GM23338 (cell line): ENCODE measurements around the gene LRRC4. TPM values are rescaled to one million over a fixed set of nuclear protein-coding genes. Genes with fewer than 3 reads are reported as not detected.

ENCODE experiments used
- ATAC-seq: fragments of 200-7000 bp; cut with Tn5 transposase; 3 replicates; pipeline ENCODE4 v1.9.1; 2020
- DNase-seq: peaks from one replicate; pipeline ENCODE4 v3.0.0-alpha.2; 2015; ENCODE audit warnings: low spot score
- H2AFZ ChIP-seq: fragments of 200-600 bp; sonication (generic); 2 replicates; pipeline ENCODE4 v1.8.0; 2016; ENCODE audit warnings: antibody characterized with exemption, mild to moderate bottlenecking, moderate library complexity
- H3F3A ChIP-seq: fragments of 200-600 bp; sonication (generic); replicated peaks from 2 replicates; pipeline ENCODE4 v1.8.0; 2017; ENCODE audit warnings: antibody characterized with exemption, mixed run types, low read depth
- H3K27ac ChIP-seq: fragments of 200-600 bp; sonication (generic); 2 replicates; pipeline ENCODE4 v1.6.1; 2016; ENCODE audit warnings: low read depth
- H3K27me3 ChIP-seq: fragments of 200-600 bp; sonication (generic); 2 replicates; pipeline ENCODE4 v1.8.0; 2016; ENCODE audit warnings: mild to moderate bottlenecking, mixed run types, moderate library complexity; ENCODE audit not compliant: insufficient read depth
- H3K36me3 ChIP-seq: fragments of 200-600 bp; sonication (generic); 2 replicates; pipeline ENCODE4 v1.8.0; 2016; ENCODE audit warnings: mild to moderate bottlenecking; ENCODE audit not compliant: insufficient read depth
- H3K4me1 ChIP-seq: fragments of 200-600 bp; sonication (generic); 2 replicates; pipeline ENCODE4 v1.8.0; 2016; ENCODE audit warnings: mild to moderate bottlenecking, moderate library complexity; ENCODE audit not compliant: insufficient read depth
- H3K4me2 ChIP-seq: fragments of 200-600 bp; sonication (generic); 2 replicates; pipeline ENCODE4 v1.7.1; 2017; ENCODE audit warnings: mixed run types
- H3K4me3 ChIP-seq: fragments of 200-600 bp; sonication (generic); 2 replicates; pipeline ENCODE4 v1.6.1; 2016; ENCODE audit warnings: mixed run types
- H3K79me2 ChIP-seq: fragments of 200-600 bp; sonication (generic); replicated peaks from 2 replicates; pipeline ENCODE4 v1.8.0; 2017; ENCODE audit warnings: mild to moderate bottlenecking; ENCODE audit not compliant: insufficient read depth
- H3K9me2 ChIP-seq: fragments of 200-600 bp; sonication (generic); 2 replicates; pipeline ENCODE4 v1.8.0; 2017; ENCODE audit not compliant: insufficient read depth
- H4K20me1 ChIP-seq: fragments of 200-600 bp; sonication (generic); replicated peaks from 2 replicates; pipeline ENCODE4 v1.8.0; 2017; ENCODE audit warnings: mild to moderate bottlenecking; ENCODE audit not compliant: insufficient read depth
- H3K27ac Mint-ChIP-seq: 2 replicates; pipeline ENCODE4 v1.8.0; 2020; ENCODE audit warnings: inconsistent platforms, mild to moderate bottlenecking, moderate library complexity, mixed read lengths
- H3K27me3 Mint-ChIP-seq: 3 replicates; pipeline ENCODE4 v1.8.0; 2022; ENCODE audit warnings: low read depth, mild to moderate bottlenecking, moderate library complexity, mixed read lengths, inconsistent platforms; ENCODE audit not compliant: insufficient read depth, poor library complexity
- H3K36me3 Mint-ChIP-seq: 3 replicates; pipeline ENCODE4 v1.8.0; 2021; ENCODE audit warnings: low read depth, mild to moderate bottlenecking, inconsistent platforms, moderate library complexity, mixed read lengths
- H3K4me1 Mint-ChIP-seq: 3 replicates; pipeline ENCODE4 v1.8.0; 2020; ENCODE audit warnings: mild to moderate bottlenecking, inconsistent platforms, mixed read lengths
- H3K4me3 Mint-ChIP-seq: 3 replicates; pipeline ENCODE4 v1.8.0; 2021; ENCODE audit warnings: moderate library complexity, mild to moderate bottlenecking, inconsistent platforms, mixed read lengths
- H3K9me3 Mint-ChIP-seq: 3 replicates; pipeline ENCODE4 v1.8.0; 2020; ENCODE audit warnings: moderate library complexity, mild to moderate bottlenecking, inconsistent platforms, mixed read lengths
- CREB1 ChIP-seq: fragments of 250-450 bp; sonication (Bioruptor Pico); IDR thresholded peaks from 2 replicates; pipeline ENCODE4 v1.5.0; 2020; ENCODE audit warnings: low read depth, mild to moderate bottlenecking, moderate library complexity
- ETS1 ChIP-seq: IDR thresholded peaks from 2 replicates; pipeline ENCODE4 v1.6.1; 2016; ENCODE audit warnings: antibody characterized with exemption
- EZH2 ChIP-seq: fragments of 200-600 bp; sonication (generic); IDR thresholded peaks from one replicate; pipeline ENCODE4 v1.8.0; 2017; ENCODE audit warnings: antibody characterized with exemption, mild to moderate bottlenecking, low read depth; ENCODE audit not compliant: unreplicated experiment
- EZH2phosphoT487 ChIP-seq: fragments of 200-600 bp; sonication (generic); IDR thresholded peaks from one replicate; pipeline ENCODE4 v1.8.1; 2018; ENCODE audit warnings: antibody characterized with exemption; ENCODE audit not compliant: unreplicated experiment
- JUNB ChIP-seq: IDR thresholded peaks from one replicate; pipeline ENCODE4 v1.6.1; 2016; ENCODE audit warnings: antibody characterized with exemption; ENCODE audit not compliant: unreplicated experiment
- NANOG ChIP-seq: IDR thresholded peaks from 2 replicates; pipeline ENCODE4 v1.6.1; 2016; ENCODE audit warnings: antibody characterized with exemption, borderline replicate concordance
- POLR2AphosphoS5 ChIP-seq: IDR thresholded peaks from 2 replicates; pipeline ENCODE4 v1.6.1; 2016; ENCODE audit warnings: antibody characterized with exemption, low read depth
- REST ChIP-seq: IDR thresholded peaks from one replicate; pipeline ENCODE4 v1.6.1; 2018; ENCODE audit warnings: antibody characterized with exemption; ENCODE audit not compliant: unreplicated experiment
- STAT1 ChIP-seq: IDR thresholded peaks from one replicate; pipeline ENCODE4 v1.6.1; 2016; ENCODE audit warnings: antibody characterized with exemption; ENCODE audit not compliant: unreplicated experiment
- ZNF114 ChIP-seq: fragments of 250-450 bp; sonication (Bioruptor Pico); IDR thresholded peaks from 2 replicates; pipeline ENCODE4 v1.5.0; 2020; ENCODE audit warnings: mild to moderate bottlenecking, moderate library complexity
- ZNF331 ChIP-seq: fragments of 250-450 bp; sonication (Bioruptor Pico); IDR thresholded peaks from 2 replicates; pipeline ENCODE4 v1.5.0; 2020; ENCODE audit warnings: low read depth, mild to moderate bottlenecking, moderate library complexity
- polyA plus RNA-seq: library from polyadenylated mRNA; unstranded; fragments of >200 nt; fragmentation: Nextera tagmentation; extraction: Ambion mirVana; gene quantifications from 2 replicates; pipeline ENCODE4 v1.2.1, GENCODE V29; 2016
- total RNA-seq: library from RNA; depleted of rRNA; stranded (reverse); fragments of >200 nt; shearing (Covaris generic); gene quantifications from 2 replicates; pipeline ENCODE4 v1.2.3, GENCODE V29; 2014

Gene LRRC4
- total and polyA plus RNA-seq, 2 experiments from 2014 or later, result 1.9 to 5.2 TPM

DNA sequence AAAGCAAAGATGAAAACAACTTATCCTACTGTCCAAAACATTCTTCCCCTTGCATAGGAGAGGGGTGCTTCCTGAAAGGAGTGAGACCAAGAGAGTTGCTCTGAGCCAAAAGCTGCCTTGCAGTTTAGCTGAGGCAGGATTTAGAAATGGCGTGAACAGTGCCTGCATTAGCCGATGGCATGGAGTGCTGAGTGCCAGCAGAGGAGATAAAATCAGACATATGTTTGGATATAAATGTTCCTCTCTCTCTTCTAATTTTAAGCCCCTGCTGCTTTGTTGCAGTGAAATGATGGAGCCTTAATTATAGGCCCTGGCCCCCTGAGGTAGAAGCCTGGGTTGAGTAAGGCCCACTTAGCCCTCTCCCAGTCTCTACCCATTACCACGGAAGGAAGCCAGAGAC lies 7.1 kb downstream of the LRRC4 start:
- Mint-ChIP-seq H3K36me3 (peaks cover 17% of the 10 kb centered on the region), H3K4me1 (peaks cover 81% of the 10 kb centered on the region), H3K9me3 (no peaks in the 10 kb centered on the region; the same call in 2 of the 3 replicates), H3K4me3 (no peak overlapping the region), H3K27me3 (peaks cover 10% of the 10 kb centered on the region), H3K27ac (no peak overlapping the region)
- Histone ChIP-seq H3K36me3 (no peaks in the 10 kb centered on the region), H3K4me2 (no peak overlapping the region), H4K20me1 (peaks cover 44% of the 10 kb centered on the region), H3K27ac (no peak overlapping the region), H2AFZ (no peak overlapping the region), H3K4me1 (peaks cover 43% of the 10 kb centered on the region), H3F3A (no peaks in the 10 kb centered on the region), H3K4me3 (no peak overlapping the region), H3K27me3 (no peaks in the 10 kb centered on the region), H3K9me2 (no peaks in the 10 kb centered on the region), H3K79me2 (peaks cover 47% of the 10 kb centered on the region)
- DNase-seq, result no peak
- ATAC-seq, result no peak
- TF ChIP-seq STAT1, result no peak

- Histone ChIP-seq H3F3A (no peaks in the 10 kb centered on the region; the same call in 1 of the 2 replicates), H3K79me2 (peaks cover 39% of the 10 kb centered on the region), H3K4me1 (peaks cover 52% of the 10 kb centered on the region), H4K20me1 (peaks cover 49% of the 10 kb centered on the region), H3K4me2 (peak overlapping the region; percentile 40; the same call in 1 of the 2 replicates), H2AFZ (no peak overlapping the region), H3K4me3 (no peak overlapping the region), H3K27ac (no peak overlapping the region; the same call in 1 of the 2 replicates), H3K9me2 (no peaks in the 10 kb centered on the region), H3K27me3 (no peaks in the 10 kb centered on the region), H3K36me3 (no peaks in the 10 kb centered on the region)
- Mint-ChIP-seq H3K27ac (no peak overlapping the region; the same call in 1 of the 2 replicates), H3K4me3 (no peak overlapping the region), H3K9me3 (no peaks in the 10 kb centered on the region), H3K4me1 (peaks cover 80% of the 10 kb centered on the region), H3K36me3 (peaks cover 5% of the 10 kb centered on the region), H3K27me3 (peaks cover 5% of the 10 kb centered on the region)
- no peak for DNase-seq
- TF ChIP-seq ETS1 (no peak), REST (no peak), EZH2phosphoT487 (no peak), POLR2AphosphoS5 (no peak), ZNF331 (CRISPR knock-in tag) (no peak), CREB1 (no peak), EZH2 (no peak), ZNF114 (CRISPR knock-in tag) (no peak), STAT1 (no peak), JUNB (no peak), NANOG (no peak)
- ATAC-seq, result no peak; the same call in 2 of the 3 replicates
These were observed 8.4 kb downstream of the LRRC4 start for GRCh38 chr7:128022631-128023532.
